Neural progenitor cell (in vitro differentiated cells): ENCODE data around the gene SMTNL2.

Source experiments
- EZH2 ChIP-seq: fragments of 200-600 bp; sonication (generic); IDR thresholded peaks from 2 replicates; pipeline ENCODE4 v1.6.1; 2017; ENCODE audit warnings: antibody characterized with exemption, mild to moderate bottlenecking, moderate library complexity
- TF ChIP-seq, protein P1 (sequence below): fragments of 200-600 bp; sonication (generic); IDR thresholded peaks from 2 replicates; pipeline ENCODE4 v1.5.1; 2017; ENCODE audit warnings: antibody characterized with exemption, mild to moderate bottlenecking

DNA sequence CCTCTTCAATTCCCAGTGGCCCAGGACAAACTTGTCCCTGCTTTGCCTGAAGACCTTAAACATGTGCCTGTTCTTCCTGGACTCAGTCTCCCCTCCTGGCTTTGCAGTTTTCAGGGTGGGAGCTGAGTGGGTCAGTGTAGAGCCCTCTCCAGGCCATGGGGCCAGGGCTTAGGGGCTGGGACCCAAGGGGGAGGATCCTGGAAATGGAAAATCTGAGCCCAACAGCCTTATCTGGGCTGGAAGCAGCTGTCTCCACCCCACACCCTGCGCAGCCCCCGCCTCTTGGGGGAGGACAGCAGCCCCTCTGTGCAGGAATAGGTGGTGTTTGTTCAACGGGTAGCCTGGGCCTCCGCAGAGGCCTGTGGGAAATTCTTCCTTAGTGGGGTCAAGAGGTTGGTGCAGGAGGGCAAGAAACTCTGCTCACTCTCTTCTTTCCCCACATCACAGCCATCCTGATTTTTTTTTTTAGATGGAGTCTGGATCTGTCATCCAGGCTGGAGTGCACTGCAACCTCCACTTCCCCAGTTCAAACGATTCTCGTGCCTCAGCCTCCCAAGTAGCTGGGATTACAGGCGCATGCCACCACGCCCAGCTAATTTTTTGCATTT lies 6.8 kb upstream of the SMTNL2 start:
- TF ChIP-seq, protein P1, sequence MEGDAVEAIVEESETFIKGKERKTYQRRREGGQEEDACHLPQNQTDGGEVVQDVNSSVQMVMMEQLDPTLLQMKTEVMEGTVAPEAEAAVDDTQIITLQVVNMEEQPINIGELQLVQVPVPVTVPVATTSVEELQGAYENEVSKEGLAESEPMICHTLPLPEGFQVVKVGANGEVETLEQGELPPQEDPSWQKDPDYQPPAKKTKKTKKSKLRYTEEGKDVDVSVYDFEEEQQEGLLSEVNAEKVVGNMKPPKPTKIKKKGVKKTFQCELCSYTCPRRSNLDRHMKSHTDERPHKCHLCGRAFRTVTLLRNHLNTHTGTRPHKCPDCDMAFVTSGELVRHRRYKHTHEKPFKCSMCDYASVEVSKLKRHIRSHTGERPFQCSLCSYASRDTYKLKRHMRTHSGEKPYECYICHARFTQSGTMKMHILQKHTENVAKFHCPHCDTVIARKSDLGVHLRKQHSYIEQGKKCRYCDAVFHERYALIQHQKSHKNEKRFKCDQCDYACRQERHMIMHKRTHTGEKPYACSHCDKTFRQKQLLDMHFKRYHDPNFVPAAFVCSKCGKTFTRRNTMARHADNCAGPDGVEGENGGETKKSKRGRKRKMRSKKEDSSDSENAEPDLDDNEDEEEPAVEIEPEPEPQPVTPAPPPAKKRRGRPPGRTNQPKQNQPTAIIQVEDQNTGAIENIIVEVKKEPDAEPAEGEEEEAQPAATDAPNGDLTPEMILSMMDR: no peak
- TF ChIP-seq EZH2: no peak
